ENCODE measurements around the gene EYS. TPM values are rescaled to one million over a fixed set of nuclear protein-coding genes. Genes with fewer than 3 reads are reported as not detected.
"Not testable (repeated sequence)": the region's sequence is repeated elsewhere in the genome, so short reads cannot be mapped to it uniquely, and the experiment has no call there.

The EYS gene
- total RNA-seq, 1 donor from 2014 or later = not detected

DNA sequence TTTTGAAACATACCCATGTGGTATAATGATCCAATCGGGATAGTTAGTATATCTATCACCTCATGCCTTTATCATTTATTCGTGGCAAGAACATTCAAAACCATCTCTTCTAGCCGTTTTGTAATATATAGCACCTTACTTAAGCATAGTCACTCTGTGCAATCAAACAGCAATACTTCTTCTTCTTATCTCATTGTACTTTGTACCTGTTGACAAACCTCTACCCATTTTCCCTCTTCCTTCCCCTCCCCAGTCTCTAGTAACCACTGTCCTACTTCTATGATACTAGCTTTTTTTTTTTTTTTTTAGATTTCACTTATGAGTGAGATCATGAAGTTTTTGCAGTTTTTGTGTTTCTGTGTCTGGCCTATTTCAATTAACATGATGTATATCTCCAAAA, 296.7 kb downstream of the EYS start:
- TF ChIP-seq, protein P1, sequence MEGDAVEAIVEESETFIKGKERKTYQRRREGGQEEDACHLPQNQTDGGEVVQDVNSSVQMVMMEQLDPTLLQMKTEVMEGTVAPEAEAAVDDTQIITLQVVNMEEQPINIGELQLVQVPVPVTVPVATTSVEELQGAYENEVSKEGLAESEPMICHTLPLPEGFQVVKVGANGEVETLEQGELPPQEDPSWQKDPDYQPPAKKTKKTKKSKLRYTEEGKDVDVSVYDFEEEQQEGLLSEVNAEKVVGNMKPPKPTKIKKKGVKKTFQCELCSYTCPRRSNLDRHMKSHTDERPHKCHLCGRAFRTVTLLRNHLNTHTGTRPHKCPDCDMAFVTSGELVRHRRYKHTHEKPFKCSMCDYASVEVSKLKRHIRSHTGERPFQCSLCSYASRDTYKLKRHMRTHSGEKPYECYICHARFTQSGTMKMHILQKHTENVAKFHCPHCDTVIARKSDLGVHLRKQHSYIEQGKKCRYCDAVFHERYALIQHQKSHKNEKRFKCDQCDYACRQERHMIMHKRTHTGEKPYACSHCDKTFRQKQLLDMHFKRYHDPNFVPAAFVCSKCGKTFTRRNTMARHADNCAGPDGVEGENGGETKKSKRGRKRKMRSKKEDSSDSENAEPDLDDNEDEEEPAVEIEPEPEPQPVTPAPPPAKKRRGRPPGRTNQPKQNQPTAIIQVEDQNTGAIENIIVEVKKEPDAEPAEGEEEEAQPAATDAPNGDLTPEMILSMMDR (IDR thresholded peaks at IDR 0.05) = no peak
- Mint-ChIP-seq H3K36me3 (ENCODE audit: unreplicated experiment) (no peaks in the 10 kb centered on the region), H3K27me3 (ENCODE audit: unreplicated experiment) (no peaks in the 10 kb centered on the region), H3K4me3 (ENCODE audit: unreplicated experiment) (no peak overlapping the region), H3K9me3 (ENCODE audit: unreplicated experiment) (no peaks in the 10 kb centered on the region), H3K27ac (ENCODE audit: unreplicated experiment) (no peak overlapping the region), H3K4me1 (ENCODE audit: unreplicated experiment) (no peaks in the 10 kb centered on the region)
- no peak for DNase-seq (ENCODE audit: extremely low spot score, unreplicated experiment)

DNA sequence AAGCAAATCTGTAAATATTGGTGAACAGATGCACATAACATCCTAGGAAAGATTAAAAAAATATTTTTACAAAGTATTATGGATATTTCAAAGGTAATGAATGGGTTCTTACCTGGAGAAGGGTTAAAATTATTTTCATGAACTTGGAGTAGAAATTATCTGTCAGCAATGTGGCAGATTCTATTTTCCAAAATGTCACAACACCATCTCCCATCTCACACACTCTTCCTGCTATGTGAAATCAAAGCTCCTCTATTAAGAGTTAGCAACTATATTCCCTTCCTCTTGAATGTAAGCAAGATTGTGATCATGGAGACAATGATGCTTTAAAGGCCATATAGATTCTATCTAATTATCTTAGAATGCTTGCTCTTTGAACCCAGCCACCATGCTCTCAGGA, 304.5 kb downstream of the EYS start:
- Mint-ChIP-seq H3K4me1 (ENCODE audit: unreplicated experiment) (no peaks in the 10 kb centered on the region), H3K27ac (ENCODE audit: unreplicated experiment) (no peak overlapping the region), H3K4me3 (ENCODE audit: unreplicated experiment) (no peak overlapping the region), H3K27me3 (ENCODE audit: unreplicated experiment) (no peaks in the 10 kb centered on the region), H3K9me3 (ENCODE audit: unreplicated experiment) (peaks cover 8% of the 10 kb centered on the region), H3K36me3 (ENCODE audit: unreplicated experiment) (no peaks in the 10 kb centered on the region)
- TF ChIP-seq, protein P1 (IDR thresholded peaks at IDR 0.05) = no peak
- no peak for DNase-seq (ENCODE audit: extremely low spot score, unreplicated experiment)

DNA sequence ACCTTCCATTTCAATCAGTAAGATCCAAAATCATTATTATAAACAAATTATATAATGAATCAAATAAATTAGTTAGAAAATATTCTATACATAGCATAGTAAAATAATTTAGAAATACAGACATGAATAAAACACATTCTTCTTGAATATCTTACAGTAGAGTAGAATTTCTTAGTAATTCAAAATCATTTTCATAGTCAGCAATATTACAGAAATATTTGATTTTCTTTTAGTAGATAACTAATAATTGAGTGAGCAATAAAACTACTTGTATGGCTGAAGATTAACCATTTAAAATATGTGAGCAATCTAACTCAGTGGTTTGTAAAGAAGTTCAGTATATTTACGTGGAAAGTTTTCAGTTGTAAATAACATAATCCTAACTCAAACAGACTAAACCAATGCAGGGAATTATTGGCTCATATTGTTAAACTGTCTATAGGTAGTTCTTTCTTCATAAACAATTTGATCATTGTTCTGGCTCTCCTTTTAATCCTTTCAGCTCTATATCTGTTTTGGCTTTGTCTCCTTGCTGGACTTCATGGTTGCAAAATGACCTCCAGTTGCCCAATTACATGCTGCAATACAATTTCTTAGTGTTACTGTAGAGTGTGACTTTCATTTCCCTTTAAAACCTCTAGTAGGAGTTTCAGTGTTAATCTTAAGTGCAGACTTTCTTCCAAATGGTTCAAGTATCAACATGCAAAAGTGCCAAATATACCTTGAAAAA, 307.5 kb downstream of the EYS start:
- Mint-ChIP-seq H3K36me3 (ENCODE audit: unreplicated experiment) (no peaks in the 10 kb centered on the region), H3K4me3 (ENCODE audit: unreplicated experiment) (no peak overlapping the region)
- TF ChIP-seq, protein P1 (IDR thresholded peaks at IDR 0.05) = no peak

DNA sequence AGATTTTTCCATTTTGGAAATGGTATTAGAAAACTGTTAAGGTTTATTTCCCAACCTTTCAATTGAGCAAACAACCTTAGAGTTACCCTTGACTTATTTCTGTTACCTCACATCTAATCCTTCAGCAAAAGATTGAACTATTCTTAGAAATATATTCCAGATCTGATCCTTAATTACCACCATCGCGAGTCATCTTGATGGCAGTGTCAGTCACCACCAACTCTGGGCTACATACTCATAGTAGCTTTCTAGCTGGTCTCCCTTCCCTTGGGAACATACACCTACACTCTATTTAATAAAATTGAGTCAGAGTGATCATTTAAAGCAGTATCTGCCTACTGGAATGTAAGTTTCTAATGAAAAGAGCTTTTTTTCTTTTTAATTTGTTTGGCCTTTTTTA, 308.2 kb downstream of the EYS start:
- Mint-ChIP-seq H3K27me3 (ENCODE audit: unreplicated experiment) (no peaks in the 10 kb centered on the region), H3K9me3 (ENCODE audit: unreplicated experiment) (peaks cover 13% of the 10 kb centered on the region), H3K36me3 (ENCODE audit: unreplicated experiment) (no peaks in the 10 kb centered on the region), H3K27ac (ENCODE audit: unreplicated experiment) (no peak overlapping the region), H3K4me1 (ENCODE audit: unreplicated experiment) (no peaks in the 10 kb centered on the region), H3K4me3 (ENCODE audit: unreplicated experiment) (no peak overlapping the region)
- DNase-seq (ENCODE audit: extremely low spot score, unreplicated experiment) = no peak
- TF ChIP-seq, protein P1 (IDR thresholded peaks at IDR 0.05) = no peak

More for the DNA sequence above, 307.5 kb downstream of the EYS start:
- Mint-ChIP-seq H3K27me3 (ENCODE audit: unreplicated experiment) (no peaks in the 10 kb centered on the region), H3K27ac (ENCODE audit: unreplicated experiment) (no peak overlapping the region), H3K9me3 (ENCODE audit: unreplicated experiment) (peaks cover 12% of the 10 kb centered on the region), H3K4me1 (ENCODE audit: unreplicated experiment) (no peaks in the 10 kb centered on the region)
- no peak for DNase-seq (ENCODE audit: extremely low spot score, unreplicated experiment)

DNA sequence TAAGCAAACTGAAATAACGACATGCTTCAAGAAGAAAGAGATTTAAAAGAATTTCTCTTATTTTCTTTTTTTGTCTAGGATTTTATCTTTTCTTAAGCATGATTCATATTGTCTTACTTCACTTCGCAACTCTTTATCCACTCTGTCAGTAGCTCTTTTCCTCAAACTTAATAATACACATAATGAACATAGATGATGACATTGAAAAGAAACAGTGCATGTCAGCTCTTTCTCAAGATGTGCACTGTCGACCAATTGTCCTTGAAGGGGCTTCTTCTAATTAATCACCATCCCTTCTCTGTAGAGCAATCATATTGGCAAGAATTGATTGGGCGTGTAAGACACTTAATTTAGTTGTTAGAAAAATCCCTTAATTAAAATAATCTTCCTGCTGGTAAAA, 356.5 kb downstream of the EYS start:
- no peak for DNase-seq (ENCODE audit: extremely low spot score, unreplicated experiment)
- no peak overlapping the region for H3K27ac Mint-ChIP-seq (ENCODE audit: unreplicated experiment)
- no peak overlapping the region for H3K4me3 Mint-ChIP-seq (ENCODE audit: unreplicated experiment)
- peaks cover 11% of the 10 kb centered on the region for H3K9me3 Mint-ChIP-seq (ENCODE audit: unreplicated experiment)
- no peaks in the 10 kb centered on the region for H3K27me3 Mint-ChIP-seq (ENCODE audit: unreplicated experiment)
- H3K4me1 Mint-ChIP-seq (ENCODE audit: unreplicated experiment) = no peaks in the 10 kb centered on the region
- H3K36me3 Mint-ChIP-seq (ENCODE audit: unreplicated experiment) = no peaks in the 10 kb centered on the region
- TF ChIP-seq, protein P1 (IDR thresholded peaks at IDR 0.05) = no peak

DNA sequence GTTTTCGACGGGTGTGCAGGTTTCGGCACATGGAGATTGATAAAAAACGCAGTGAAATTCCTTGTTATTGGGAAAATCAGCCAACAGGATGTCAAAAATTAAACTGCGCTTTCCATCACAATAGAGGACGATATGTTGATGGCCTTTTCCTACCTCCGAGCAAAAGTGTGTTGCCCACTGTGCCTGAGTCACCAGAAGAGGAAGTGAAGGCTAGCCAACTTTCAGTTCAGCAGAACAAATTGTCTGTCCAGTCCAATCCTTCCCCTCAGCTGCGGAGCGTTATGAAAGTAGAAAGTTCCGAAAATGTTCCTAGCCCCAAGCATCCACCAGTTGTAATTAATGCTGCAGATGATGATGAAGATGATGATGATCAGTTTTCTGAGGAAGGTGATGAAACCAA, 404.4 kb downstream of the EYS start:
- DNase-seq (ENCODE audit: extremely low spot score, unreplicated experiment); H3K36me3 Mint-ChIP-seq (ENCODE audit: unreplicated experiment): not testable (repeated sequence)

More for the DNA sequence above, 404.4 kb downstream of the EYS start:
- H3K9me3 Mint-ChIP-seq (ENCODE audit: unreplicated experiment); H3K4me1 Mint-ChIP-seq (ENCODE audit: unreplicated experiment); H3K27me3 Mint-ChIP-seq (ENCODE audit: unreplicated experiment); H3K4me3 Mint-ChIP-seq (ENCODE audit: unreplicated experiment); H3K27ac Mint-ChIP-seq (ENCODE audit: unreplicated experiment): not testable (repeated sequence)
